GM18508 (cell line): Measurements from ENCODE around the gene TSPAN15.

ENCODE experiments used
- ATAC-seq: cut with Tn5 transposase; IDR thresholded peaks from one replicate; pipeline ENCODE4 v1.9.1; 2021; ENCODE audit warnings: moderate number of reproducible peaks; ENCODE audit not compliant: insufficient read depth, unreplicated experiment

Gene TSPAN15

GRCh38 chr10:69416695-69417094 lies 34.6 kb upstream of the TSPAN15 start, which contains the start of gene TACR2:
TSS of gene TACR2 (minus strand) at chr10:69416918. CDS start at chr10:69416323, 595 bp downstream.
- no peak for ATAC-seq

DNA sequence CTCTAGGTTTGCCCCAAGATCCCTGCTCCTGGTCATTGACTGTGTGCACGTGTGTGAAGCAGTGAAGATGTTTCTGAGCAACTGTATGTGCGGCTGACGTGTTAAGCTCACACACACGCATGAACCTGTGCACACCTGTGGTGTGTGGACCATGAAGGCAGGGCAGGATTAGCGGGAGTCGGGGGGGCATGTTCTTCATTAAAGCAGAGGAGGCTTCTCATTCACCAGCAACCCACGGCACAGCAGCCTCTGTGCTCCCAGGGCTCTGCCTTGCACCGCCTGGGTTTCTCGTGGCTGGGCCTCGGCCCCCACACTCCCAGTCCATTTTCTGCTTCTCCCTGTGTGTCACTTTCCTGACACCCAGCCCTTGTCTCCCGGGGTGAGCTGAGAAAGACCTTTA lies 33.7 kb upstream of the TSPAN15 start:
- ATAC-seq: no peak

GRCh38 chr10:69418052-69418752 lies 33.1 kb upstream of the TSPAN15 start:
- no peak for ATAC-seq

DNA sequence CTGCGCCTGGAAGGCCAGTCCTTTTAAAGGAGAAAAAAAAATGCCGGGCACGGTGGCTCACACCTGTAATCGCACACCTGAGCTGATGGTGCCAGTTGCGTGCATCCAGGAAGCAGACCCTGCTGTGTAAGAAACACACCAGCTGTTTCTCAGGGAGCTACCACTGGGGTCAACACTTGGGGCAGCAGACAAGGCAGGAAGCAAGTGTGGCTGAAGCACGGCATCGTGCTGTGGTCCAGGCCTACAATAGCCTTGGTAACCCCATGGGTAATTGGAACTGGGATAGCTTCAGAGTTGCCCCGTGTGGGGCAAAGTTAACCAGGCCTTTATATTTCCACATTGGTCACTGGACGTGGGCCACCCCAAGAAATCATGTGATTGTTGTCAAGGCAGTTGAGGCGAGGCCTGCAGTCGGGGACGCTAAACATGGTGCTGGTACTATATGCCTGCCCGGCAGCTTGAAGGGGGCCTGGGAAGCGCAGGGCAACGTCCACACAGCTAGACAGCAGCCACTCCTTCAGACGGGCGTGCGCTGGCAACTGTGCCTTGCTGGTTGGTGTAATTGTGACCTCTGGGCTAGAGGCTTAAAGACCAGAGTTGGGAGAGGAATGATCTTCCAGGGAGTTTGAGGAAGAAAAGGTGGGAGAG lies 32.0 kb upstream of the TSPAN15 start:
- ATAC-seq: no peak

DNA sequence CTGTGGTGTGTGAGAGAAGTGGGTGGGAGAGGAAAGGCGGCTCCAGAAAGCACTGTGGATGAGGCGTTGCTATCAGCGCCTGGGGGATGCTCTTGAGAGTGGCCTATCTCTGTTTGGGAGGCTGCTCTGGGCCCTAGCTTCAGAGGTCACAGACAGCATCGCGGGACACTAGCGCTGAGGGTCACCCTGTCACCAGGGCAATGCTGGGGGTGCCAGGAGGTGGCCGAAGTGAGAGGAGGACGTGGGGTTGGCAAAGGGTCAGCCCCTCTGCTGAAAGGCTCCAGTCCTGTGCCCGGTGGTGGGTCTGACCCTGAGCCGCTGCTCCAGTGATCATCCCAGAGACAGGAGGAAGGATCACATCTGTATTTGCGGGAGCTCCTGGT lies 31.5 kb upstream of the TSPAN15 start:
- no peak for ATAC-seq

DNA sequence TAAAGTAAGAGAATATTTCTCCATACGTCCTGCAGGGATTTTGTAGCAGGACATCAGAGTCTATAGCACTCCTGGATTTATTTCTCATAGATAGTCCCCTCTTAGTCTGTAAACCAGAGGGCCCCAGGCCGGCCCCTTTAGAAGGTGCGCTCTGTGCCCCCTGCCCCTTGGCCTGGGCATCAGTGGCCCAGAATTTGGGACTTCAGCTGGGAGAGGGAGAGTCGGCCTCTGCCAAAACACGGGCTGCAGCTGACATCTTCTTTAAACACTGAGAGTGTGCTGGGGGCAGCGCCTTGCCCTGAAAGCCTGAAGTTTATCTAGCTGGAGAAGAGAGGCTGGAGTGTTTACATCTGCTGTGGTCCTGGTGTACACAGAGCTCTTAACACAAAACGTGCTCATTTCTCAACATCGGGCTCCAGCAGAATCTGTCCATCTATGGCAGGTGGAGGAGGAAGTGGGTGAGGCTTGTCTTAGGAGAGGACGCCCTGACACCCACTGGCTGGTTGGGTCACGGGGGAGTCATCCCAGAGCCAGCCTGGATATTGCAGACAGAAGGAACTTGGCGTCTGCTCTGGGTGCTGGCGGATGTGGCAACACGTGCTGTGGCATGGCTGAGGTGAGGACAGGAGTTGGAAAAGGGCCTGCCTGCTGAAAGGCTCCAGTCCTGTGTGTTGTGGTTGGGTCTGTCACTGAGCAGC lies 29.5 kb upstream of the TSPAN15 start:
- ATAC-seq: no peak

DNA sequence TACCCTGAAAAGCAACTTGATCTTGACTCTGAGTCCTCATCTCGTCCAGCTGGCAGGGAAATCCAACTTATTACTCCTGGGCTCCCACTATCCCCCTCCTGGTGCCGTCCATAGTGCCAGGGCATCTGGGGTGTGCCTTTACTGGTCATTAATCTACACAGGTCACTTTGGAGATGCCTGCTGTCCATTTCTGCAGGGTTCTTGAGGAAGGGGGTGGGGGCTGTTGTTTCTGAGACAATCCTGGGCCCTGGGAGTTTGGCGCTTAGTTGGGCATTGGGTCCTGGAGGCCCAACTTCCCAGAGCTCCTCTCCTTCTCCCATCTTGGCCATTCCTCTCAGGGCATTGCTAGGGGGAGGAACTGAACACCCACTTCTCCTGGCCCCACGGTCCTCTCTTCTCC lies 28.6 kb upstream of the TSPAN15 start:
- no peak for ATAC-seq

DNA sequence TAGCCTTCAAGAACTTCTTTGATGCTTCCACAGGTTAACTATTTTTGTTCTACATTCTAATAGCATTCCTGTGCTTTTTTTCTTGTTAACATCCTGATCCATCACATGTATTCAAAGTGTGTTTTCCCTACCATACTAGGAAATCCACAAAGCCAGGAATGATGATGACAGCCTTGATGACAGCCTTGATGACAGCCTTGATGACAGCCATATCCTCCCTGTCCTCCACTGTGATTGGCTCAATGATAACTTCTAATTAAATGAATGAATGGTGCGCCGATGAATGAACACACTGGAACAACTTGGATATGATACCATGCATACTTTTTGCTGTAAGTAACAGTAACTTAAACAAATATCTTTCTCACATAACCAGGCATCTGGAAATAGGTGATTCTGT lies 26.2 kb upstream of the TSPAN15 start:
- ATAC-seq: no peak

DNA sequence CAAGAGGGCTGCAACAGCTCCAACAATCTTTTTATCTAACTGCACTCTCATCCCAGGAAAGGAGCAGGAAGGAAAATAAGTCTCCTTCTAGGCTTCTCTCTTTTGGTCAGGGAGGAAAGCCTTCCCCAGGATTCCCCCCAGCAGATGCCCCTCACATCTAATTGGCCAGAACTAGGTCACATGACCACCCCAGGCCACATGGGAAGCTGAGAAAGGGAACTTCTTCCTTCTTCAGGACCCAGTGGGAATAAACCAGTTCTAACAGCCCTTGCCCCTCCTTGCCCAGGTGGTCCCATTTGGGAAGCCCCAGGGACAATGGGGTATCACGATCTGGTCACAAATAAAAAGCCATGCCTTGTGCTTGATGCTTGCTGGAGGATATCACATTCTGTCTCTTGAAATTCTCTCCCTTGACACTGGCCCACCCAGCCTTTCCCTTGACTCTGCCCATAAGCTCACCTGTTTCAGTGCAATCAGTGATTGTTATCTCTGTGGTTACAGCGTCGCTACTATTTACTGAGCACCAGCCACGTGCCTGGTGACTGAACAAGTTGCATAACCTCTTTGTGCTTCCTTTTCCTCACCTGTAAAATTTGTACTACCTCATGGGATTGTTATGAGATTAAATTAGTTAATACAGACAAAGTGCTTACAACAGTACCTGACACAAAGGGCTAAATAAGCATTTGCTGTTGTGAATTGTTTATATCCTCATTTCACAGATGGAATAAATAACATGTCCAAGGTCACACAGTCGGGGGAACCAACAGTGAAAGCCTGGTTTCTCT lies 25.6 kb upstream of the TSPAN15 start:
- ATAC-seq: no peak

DNA sequence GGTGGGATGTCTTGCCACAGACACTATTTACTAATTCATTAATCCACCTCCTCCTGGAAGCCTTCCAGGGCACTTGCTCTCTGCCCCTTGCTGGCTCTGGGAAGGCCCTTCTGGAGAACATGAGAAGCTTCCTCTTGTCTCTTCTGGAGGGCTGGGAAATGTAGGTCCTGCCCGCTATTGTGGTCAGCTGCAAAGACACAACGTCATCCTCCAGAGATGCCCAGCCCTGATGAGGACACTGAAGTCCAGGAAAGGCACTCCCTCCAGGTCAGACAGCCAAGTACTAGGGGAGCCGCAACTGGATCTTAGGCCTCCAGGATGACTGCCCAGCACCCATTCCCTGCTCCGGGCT lies 24.9 kb upstream of the TSPAN15 start:
- no peak for ATAC-seq

- ATAC-seq: no peak
Observed at GRCh38 chr10:69428165-69428564, 23.1 kb upstream of the TSPAN15 start.

DNA sequence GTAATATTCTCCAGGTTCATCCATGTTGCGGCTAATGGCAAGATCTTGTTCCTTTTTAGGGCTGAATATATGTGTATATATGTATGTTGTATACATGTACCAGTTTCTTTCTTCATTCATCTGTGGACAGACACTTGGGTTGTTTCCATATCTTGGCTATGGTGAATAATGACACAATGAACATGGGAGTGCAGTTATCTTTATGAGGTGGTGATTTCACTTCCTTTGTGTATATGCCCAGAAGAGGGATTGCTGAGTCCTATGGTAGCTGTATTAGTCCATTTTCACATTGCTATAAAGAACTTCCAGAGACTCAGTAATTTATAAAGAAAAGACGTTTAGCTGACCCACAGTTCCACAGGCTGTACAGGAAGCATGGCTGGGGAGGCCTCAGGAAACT lies 17.1 kb upstream of the TSPAN15 start:
- no peak for ATAC-seq

GRCh38 chr10:69434926-69435325 lies 16.3 kb upstream of the TSPAN15 start:
- ATAC-seq: no peak

DNA sequence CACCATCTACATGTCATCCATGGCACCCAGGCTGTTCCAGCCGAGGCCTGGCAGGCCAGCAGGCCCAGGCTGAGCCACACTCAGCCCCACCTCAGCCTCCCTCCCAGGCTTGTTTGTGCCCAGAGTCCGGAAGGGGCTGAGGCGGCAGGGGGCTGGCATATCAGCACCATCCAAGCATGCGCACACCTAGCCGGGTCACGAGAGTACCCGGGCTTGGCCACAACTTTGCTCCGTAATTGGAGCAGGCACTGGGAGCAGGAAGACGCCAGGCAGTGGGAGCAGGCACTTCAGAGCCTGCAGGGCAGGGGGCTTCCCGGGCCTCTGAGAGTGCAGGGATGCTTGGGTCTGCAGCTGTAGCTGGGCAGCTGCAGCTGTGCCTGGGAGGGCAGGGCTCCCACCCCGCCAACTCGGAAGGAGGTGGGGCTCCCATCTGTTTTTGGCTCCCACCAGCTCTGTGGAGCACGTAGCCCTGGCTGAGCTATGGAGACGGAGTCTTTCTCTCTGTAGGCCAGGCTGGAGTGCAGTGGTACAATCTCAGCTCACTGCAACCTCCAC lies 15.2 kb upstream of the TSPAN15 start:
- no peak for ATAC-seq

DNA sequence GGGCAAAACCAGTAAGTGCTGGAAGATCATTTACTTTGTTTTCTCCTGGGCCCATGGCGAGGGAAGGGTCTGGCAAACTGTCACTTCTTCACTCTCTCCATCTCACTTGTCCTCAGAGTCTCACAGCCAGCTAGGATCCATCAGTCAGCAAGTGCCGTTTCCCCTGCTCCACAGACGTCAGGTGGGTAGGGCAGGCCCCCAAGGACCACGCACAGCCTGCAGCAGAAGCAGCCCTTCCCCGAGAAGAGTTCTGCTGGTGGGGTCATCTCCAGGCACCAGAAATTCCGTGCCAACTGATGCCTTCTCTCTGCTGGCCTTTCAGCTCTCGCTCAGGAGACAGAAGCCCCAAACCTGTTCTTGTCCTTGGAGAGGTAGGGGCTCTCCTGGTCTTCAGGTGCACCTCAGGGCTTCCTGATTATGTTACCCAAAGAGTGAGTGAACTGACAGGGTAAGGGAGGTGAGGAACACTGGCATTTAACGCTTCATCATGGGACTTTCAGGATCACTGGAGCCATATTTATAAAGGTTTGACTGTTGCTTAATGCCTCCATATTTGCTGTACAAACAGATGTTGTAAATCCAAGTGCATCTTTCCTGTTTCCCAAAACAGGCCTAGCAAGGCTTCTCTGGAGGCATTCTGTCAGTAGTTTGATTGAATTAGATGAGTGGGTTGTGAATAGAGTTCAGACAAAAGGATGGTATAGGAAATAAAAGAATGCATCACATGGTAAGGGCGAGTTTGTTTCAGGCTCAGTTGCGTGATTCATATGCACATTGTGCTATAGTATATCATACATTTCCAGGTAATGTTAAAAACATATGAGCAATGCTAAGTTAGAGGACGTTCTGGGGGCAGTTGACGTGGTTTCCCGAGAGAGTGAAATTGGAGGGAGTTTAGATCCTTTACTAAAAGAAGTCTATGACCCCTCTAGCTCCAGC lies 13.7 kb upstream of the TSPAN15 start:
- ATAC-seq: no peak

DNA sequence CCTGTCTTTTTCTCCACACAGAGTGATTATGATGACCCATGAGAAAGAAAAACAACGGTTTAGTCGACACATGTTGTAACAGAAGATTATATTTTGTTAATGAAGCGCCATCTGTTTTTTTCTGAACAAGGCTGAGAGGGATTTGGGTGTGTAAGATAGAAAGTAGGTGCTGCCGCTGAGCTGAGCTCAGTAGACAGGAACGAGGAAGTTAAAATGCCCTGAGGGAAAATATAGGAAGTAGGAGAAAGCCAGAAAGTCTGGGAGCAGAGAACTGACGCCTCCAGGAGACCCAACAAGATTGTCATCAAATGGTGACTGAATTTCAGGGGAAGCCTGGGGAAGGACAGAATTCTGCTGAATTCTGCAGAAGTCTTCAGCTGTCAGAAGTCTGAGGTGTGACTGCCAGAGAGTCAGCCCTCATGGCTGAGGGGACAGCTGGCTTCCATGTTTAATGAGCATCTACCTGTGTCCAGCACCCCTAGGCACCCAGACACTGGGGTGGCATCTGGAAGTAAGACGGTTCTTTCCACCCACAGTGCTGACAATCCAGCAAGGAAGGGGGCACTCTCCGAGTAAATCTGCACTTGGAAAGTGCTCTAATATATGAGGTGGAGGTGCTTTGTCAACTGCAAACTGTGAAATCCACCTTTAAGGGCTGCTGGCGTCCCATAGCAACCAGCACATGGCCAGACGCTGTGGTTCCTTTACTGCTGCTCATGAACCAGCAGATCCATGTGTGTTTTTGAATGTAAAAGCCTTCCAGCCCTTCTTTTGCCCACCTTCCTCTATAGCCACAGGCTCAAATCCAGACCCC lies 12.5 kb upstream of the TSPAN15 start:
- ATAC-seq: no peak

DNA sequence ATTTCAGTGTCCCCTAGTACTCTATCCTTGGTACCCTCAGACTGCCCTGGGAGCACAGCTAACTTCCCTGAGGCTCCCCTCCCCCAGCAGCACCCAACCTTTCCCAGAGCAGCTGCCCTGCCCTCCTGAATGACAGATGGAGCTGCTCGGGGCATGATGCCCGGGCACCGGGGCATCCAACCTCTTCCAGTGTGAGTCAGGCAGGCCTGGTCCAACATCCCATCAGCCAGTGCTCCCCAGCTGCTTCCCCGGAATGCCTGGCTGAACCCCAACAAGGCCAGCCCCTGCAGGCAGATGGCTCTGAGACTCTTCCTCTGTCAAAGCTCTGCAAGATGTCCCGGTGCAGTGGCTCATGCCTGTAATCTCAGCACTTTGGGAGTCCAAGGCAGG lies 11.9 kb upstream of the TSPAN15 start:
- no peak for ATAC-seq

DNA sequence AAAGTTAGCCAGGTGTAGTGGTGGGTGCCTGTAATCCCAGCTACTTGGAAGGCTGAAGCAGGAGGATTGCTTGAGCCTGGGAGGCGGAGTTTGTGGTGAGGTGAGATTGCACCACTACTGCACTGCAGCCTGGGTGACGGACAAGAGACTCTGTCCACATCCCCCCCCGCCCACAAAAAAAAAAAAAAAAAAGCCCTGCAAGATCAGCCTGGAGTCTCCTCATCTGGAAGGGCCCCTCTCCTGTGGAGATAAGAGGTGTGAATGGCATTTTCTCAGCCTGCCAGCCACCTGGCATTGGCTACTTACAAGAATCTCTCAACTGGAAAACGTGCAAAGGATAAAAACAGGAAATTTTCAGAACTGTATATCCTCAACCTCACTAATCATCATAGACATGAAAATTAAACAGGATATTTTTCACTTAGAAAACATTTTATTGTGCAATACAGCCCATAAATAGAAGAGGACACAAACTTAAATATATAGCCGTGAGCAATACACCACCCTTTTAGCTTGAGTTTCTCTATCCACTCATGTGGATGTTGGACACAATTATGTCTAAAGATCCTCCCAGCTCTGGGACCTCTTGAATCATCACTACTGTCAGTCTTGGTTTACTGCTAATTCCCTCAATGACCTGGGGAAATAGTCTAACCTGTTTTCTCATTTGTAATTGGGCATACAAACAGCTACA lies 11.3 kb upstream of the TSPAN15 start:
- no peak for ATAC-seq
